HG03378 (cell line): ENCODE data around the gene DDAH1.
A peak's percentile ranks its signal among the peaks of the same experiment; 100 is the strongest.

Experiments used
- ATAC-seq: cut with Tn5 transposase; IDR thresholded peaks from one replicate; pipeline ENCODE4 v1.9.1; 2021; ENCODE audit warnings: mild to moderate bottlenecking, moderate library complexity; ENCODE audit not compliant: unreplicated experiment

The DDAH1 gene

GRCh38 chr1:85278853-85279314 lies 186.1 kb downstream of the DDAH1 start:
- ATAC-seq: peak; percentile 39

GRCh38 chr1:85277802-85278201 lies 187.2 kb downstream of the DDAH1 start:
- no peak for ATAC-seq

GRCh38 chr1:85276978-85277639 lies 187.8 kb downstream of the DDAH1 start:
- no peak for ATAC-seq

GRCh38 chr1:85276215-85276977 lies 188.6 kb downstream of the DDAH1 start, which contains the start of gene BCL10:
Gene BCL10, minus strand, starts transcription at chr1:85276632. Its CDS starts 280 bp downstream, at chr1:85276352.
- peak; percentile 89 for ATAC-seq

GRCh38 chr1:85275701-85276214 lies 189.2 kb downstream of the DDAH1 start:
- no peak for ATAC-seq

GRCh38 chr1:85274969-85275453 lies 189.9 kb downstream of the DDAH1 start:
- ATAC-seq: no peak

GRCh38 chr1:85273397-85273796 lies 191.6 kb downstream of the DDAH1 start:
- ATAC-seq: no peak

- ATAC-seq: no peak
These were observed 196.0 kb downstream of the DDAH1 start for GRCh38 chr1:85268801-85269585.
